ENCODE results near the gene RBMY1E. TPM values are rescaled to one million over a fixed set of nuclear protein-coding genes. Genes with fewer than 3 reads are reported as not detected.

Gene RBMY1E
- not detected in 5 replicates for total RNA-seq (2022; extraction: Qiagen RNA extraction; ENCODE audit: low read depth)

GRCh38 chrY:21917932-21918331 lies at the start of gene RBMY1E:
Gene RBMY1E (minus strand): TSS chrY:21918032. CDS start chrY:21916054, 1,978 bp downstream.

GRCh38 chrY:21894426-21894825 lies 23.4 kb downstream of the RBMY1E start, which contains the start of gene RBMY1D:
Gene RBMY1D (minus strand): TSS chrY:21894526. CDS start chrY:21892513, 2,013 bp downstream.

Other genes with a start within 250 kb of the RBMY1E start
- gene RBMY1D, start 23.5 kb downstream of the RBMY1E start, total RNA-seq (2022; extraction: Qiagen RNA extraction; ENCODE audit: low read depth) = not detected in 5 replicates

All from A549 treated with ZK216348 at 1 μM for 4 hours (cell line).